DMS114 treated with DMSO at 0.1 percent for 48 hours (cell line): Measurements from ENCODE around the gene SUSD3.

ENCODE experiments used
- DNase-seq: peaks from one replicate; lab custom pipeline; 2025; ENCODE audit not compliant: unreplicated experiment; lab: John Stamatoyannopoulos, UW

The SUSD3 gene

DNA sequence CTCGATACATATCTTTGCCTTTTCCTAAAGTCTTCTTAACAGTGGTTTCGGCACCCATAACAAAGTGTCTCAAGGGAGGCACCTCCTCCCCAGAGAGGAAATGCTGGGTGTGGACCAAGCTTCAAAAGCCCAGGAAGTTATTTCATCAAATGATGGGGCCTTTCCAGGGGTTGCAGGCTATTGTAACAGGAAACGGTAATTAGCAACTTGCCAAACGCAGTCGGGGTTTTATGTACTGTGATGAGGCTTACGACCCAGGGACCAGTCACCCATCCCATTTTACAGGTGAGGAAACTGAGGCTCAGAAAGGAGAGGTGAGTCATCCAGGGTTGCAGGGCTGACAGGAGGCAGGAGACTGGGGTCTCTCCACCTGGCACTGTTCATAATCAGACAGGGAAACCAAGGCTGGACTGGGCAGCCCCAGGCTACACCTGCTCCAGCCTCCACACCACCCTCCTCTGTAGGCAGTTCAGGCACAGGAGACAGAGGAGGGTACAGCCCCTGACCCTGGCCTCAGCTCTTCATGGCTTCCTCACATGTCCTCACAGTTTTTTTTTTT lies 30.0 kb upstream of the SUSD3 start:
- no peak for DNase-seq

DNA sequence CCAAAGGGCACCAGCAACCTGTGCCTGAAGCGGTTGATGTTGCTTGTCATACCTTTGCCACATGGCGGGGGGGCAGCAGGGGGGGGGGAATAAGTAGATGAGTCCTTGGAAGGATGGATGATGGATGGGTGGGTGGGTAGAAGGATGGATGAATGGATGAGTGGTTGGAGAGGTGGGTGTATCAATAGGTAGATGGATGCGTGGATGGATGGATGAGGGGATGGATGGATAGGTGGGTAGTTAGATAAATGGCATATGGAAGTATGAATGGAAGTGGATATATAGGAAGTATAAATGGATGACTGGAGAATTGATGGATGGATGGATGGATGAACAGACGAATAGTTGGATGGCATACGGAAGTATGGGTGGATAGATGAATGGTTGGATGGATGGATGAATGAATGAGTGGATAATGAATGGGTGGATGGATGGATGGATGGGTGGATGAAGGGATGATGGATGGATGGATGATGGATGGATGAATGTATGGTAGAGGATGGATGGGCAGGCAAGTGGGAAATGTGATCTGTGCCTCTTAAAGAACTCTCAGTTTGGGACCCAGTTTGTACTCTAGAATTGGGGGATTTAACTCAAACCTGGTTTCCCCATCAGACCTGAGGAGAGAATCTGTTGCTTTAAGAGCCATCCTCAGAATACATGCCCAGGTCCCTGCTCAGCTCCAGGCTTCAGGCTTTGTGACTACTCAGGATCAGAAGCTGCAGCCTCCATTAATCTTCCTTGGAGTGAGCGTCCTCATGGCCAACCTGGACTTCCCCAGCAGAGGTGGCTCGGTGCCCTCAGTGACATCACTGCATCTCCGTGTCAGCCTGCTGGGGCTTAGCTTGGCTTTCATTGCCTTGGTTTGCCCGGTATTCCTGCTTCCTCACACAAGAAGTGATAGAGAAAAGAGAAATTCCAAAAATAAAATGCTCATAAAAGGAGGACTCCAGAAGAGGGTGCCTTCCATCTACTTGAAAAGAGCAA lies 27.6 kb upstream of the SUSD3 start:
- DNase-seq, result no peak

DNA sequence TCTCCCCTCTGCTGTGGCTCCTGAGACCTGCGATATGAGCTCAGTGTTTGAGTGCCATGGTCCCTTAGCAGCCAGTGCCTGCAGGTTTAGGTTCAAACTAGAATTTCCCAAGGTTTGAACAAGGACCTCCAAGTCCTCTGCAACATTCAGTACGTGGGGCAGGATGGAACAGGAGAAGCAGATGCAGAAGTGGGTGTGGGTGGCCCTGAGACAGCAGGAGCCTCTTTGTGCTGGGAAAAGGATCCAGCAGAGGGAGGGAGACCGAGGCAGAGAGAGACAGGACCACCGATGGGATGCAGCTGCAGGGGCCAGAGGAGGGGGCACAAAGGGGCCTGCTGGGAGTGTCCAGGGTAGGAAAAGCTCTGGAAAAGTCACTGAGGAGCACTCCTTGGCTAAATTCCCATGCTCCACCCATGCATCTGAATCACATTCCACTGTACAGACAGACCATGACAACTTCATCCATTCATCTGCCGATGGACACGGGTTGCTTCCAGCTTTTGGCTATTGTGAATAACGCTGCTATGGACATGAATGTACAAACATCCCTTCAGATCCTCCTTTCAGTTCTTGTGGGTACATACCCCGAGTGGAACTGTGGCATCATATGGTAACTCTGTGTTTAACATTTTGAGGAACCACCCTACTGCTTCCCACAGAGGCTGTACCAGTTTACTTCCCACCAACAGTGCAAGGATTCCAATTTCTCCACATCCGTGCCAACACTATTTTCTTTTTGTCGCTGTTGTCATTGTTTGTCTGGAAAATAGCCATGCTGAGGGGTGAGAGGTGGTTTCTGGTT lies 26.7 kb upstream of the SUSD3 start:
- no peak for DNase-seq

- DNase-seq, result no peak
These were observed 26.0 kb upstream of the SUSD3 start for GRCh38 chr9:93032545-93032944.

DNA sequence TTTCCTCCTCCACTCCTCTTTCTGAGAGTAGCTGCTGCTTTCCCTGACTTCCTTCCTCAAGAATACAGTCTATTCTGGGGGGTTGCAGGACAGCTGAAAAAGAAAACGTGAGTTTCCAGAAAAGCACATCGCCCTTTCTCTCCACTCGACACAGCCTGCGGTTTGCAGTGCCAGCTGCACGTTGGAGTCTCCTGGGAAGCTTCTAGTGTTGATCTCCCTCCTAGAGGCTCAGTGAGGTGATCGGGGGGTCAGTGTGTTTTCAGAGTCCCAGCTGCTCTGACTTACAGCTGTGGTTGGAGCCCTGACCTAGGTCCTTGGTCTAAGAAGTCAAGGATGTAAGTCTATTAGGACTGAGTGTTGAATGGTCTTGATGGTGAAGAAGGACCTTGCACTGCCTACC lies 25.0 kb upstream of the SUSD3 start:
- DNase-seq, result no peak

DNA sequence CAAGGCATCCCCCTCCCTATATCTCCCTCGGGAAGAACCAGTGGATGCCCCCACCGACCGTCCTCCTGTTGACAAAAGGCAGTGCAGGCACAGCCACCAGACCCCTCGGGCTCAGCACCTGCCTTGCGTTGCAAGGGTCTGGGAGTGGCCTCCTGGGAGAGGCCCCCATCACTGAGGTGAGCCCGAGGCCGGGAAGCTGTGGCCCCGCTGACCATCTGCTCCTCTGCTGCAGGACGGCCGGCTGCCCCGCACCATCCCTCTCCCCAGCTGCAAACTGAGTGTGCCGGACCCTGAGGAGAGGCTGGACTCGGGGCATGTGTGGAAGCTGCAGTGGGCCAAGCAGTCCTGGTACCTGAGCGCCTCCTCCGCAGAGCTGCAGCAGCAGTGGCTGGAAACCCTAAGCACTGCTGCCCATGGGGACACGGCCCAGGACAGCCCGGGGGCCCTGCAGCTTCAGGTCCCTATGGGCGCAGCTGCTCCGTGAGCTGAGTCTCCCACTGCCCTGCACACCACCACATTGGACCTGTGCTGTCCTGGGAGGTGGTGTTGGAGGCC lies 23.3 kb upstream of the SUSD3 start:
- DNase-seq, result no peak

DNA sequence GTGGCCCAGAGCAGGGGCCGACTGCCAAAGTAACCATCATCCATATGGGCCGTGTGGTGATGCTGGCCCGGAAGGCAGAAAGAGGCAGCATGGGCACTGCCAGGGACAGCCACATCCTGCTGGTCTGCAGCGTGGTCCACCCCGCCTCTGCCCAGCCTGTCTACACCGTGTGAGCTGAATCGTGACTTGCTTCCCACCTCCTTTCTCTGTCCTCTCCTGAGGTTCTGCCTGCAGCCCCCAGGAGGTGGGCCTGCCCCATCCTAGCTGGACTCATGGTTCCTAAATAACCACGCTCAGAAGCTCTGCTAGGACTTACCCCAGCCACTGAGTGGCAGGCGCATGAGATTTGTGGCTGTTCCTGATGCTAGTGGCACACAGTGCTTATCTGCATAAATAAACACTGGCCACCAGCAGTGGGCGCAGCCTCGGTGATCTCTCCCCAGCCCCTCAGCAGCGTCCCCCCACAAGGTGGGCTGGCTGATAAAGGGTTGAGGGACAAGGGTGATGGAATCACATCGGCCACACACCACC lies 22.6 kb upstream of the SUSD3 start:
- no peak for DNase-seq

- no peak for DNase-seq
These were observed 21.5 kb upstream of the SUSD3 start for GRCh38 chr9:93036887-93037475.

GRCh38 chr9:93037476-93037971 lies 21.0 kb upstream of the SUSD3 start:
- DNase-seq, result no peak

DNA sequence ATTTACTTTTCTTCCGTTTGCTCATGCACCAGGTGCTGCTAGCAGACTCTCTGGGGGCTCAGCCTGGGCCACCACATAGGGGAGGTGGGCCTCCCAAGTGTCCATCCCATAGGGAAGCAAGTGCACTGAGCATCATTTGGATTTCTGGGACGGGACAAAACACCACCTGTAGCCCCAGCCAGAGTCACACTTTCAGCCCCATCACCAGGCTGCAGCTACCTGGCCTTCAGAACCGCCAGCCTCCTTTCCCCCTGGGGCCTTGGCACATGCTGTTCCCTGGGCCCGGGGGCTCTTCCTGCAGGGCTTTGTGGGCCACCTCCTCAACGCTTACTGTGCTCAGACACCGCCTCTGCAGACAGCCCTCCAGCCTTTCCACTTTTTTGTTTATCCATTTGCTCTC lies 19.6 kb upstream of the SUSD3 start:
- no peak for DNase-seq

DNA sequence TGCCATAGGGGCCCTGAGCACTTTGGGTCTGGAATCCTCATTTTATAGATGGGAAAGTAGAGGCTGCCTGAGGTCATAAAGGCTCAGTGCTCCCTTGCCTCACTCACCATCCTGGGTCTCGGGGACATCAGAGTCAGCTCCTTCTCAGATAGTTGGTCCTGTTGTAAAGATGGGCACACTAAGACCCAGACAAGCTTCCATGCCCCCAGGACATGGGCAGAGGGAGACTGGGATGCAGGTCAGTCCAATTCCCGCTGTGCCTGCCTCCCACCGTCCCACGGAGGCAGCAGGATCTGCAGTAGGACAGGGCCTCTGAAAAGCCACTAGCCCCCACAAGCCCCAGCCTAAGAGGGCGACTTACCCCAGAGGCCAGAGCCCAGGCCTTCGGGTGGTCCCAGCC lies 19.0 kb upstream of the SUSD3 start:
- no peak for DNase-seq

- no peak for DNase-seq
These were observed 18.5 kb upstream of the SUSD3 start for GRCh38 chr9:93039976-93040375.

DNA sequence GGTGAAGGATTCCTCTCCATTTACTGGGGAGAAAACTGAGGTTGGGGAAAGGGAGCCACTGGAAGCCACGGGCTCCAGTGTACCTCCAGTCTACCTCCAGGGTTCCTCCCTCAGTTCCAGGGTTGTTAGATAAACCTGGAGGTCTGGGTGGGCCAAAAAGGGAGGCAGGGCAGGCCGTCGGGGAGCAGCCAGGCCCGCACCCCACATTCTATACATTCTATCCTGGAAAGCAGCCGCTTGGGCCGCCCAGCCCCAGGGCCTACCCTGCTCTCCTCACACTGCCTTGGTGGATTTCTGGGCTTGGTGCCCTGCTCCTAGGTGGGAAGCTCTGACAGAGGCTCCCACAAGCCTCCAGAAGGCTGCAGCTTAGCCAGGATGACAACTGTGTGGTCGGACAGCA lies 18.1 kb upstream of the SUSD3 start:
- DNase-seq, result no peak

DNA sequence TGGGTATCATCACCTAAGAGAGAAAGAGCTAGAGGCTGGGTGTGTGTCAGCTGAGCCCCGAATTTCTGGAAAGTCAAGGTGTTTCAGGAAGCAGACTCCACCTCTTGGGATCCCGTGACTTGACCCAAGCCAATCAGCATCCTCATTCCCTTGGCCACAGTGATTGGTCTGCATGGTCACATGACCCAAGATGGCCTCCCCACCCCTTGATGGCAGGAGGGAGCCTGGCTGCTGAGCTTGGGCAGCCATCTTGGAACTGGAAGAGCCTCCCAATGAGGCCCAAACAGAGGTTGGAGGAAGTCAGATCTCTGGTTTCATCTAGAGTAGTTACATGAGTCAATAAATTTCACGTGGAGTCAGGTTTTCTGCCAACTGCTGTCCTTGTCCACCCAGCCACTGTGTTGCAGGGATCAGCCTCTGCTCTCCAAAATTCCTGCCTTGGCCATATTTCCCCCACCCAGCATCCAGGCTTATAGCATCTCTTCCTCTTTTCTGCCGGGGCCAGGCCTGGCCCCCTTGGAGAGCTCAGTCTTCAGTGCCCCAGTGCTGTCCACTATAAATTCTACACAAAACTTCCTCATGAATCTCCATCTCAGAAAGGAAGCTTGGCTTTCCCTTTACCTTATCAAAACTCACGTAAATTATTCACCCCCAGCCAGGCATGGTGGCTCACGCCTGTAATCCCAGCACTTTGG lies 17.2 kb upstream of the SUSD3 start:
- DNase-seq, result no peak

DNA sequence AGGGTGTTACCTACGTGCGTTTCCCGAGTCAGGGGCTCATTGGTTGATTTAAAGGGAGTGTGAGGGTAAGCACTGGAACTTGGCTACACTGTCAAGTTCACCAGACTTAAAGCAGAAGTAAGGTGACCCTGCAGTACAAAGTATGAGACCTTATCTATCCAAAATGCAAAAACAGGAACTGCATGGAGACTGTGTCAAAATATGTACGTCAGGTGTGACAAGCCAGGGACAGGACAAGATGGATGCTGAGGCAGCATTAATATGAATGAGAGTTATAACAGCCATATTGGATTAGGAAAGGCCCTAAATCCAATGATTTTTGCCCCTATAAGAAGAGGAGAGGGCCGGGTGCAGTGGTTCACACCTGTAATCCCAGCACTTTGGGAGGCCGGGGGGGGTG lies 15.4 kb upstream of the SUSD3 start:
- no peak for DNase-seq

DNA sequence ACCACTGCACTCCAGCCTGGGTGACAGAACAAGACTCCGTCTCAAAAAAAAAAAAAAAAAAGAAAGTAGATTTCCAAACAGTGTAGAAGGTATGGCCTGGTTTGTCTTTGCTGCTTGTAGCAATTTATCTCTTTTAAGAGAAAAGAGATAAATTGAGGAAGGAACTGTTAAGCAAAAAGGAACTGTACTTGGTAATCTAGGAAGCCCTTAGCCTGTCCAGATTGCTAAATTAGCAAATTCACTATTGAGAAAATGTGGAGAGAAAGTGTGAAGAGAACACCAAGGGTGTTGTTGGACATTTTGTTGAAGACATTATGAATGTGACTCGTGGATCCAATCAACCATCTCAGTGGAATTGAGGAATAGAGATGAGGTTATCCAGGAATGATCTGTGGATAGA lies 13.0 kb upstream of the SUSD3 start:
- no peak for DNase-seq

DNA sequence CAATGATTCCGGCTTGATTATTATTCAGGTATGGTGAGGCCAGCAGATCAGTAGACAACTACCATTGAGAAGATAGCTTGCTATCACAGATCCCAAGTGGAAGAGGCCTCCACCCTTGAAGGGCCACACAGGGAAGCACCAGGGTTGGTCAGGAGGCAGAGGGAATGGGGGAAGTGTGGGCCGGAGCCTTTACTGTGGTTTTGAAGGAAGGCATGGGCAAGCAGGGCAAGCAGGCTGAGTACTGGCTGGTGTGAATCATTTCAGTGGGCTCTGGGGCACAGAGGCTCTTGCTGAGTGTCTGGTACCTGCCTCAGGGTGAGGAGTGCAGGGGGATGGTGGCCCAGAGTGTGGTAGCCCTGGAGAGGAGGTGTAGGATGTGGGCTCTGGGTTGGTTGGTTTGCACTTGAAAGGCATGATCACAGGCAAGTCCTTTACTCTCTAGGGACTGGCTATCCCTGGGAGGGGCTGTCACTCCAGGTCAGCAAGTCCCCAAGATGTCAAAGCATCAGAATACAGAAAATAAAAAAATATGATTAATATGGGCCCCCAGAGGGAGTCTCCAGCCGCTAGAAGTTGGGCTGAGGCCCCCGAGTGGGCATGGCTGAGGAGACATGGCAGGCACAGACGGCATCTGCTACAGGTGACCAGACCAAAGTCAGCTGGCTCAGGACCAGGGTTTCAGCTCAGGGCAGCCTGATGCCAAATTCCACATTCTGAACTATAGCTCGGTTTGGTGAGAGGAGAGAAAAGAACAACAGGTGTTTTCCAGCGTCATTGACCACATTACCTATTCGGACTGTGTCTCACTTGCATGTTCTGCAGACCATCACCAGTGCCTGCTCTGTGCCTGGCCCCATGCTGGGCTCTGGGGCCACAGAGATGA lies 9.7 kb upstream of the SUSD3 start:
- DNase-seq, result no peak

DNA sequence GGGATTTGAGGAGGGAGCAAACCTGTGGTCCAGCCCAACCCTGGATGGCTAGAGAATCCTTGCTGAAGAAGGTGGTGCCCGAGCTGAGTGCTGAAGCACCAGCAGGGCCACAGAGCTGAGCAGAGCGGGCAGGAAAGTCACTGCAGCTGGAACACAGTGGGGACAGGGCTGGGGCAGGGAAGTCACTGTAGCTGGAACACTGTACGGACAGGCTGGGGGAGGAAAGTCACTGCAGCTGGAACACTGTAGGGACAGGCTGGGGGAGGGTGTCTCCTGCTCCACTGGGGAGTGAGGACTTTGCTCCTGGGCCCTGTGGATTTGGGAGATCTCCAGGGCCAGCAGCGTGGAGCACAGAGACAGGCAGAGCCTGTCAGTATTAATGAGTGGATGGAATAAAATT lies 9.0 kb upstream of the SUSD3 start:
- no peak for DNase-seq

DNA sequence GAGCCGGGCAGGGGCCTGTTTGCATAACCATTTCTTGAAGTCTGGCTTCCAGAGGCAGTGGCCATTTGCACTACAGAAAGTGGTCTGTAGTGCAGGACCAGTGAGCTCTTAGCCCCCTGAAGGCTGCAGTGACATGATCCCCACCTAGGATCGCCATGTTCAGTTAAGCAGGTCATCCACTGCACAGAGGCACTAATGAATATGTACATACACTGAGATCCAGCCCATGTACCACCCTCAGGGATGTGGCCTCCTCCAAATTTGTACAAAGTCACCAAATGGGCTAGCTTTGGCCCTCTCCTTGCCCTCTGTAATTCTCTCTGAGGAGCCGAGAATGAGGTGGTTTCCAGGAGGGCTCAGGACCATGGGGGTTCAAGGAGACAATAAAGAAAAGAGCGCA lies 8.3 kb upstream of the SUSD3 start:
- no peak for DNase-seq
